T47D (cell line): ENCODE data around the gene NRP1.
A peak's percentile ranks its signal among the peaks of the same experiment; 100 is the strongest.

Experiments
- DNase-seq, 2 experiments: peaks; one replicate each; pipeline versions ENCODE4 v3.0.0 to v3.0.0-alpha.2; 2011 to 2012; ENCODE audit warnings: low read depth in 1 of 2, low spot score in 1 of 2
- JUND ChIP-seq: IDR thresholded peaks from 2 replicates; pipeline ENCODE4 v1.6.1; 2012; ENCODE audit warnings: low read depth
- in situ Hi-C: cut with HindIII; loops from 2 replicates; pipeline ENCODE4 v1.10.0; 2016; ENCODE audit warnings: low sequenced_read_pairs, low pct_unique_long_range_greater_than_20kb

Gene NRP1

GRCh38 chr10:33291053-33291592 is 43.3 kb downstream of the NRP1 start:
- in situ Hi-C loops: no loop called here
- TF ChIP-seq JUND: no peak
- peak in 1 of 2 experiments; percentile 37 for DNase-seq

GRCh38 chr10:33290321-33291052 is 44.0 kb downstream of the NRP1 start:
- no peak for DNase-seq
- no peak for TF ChIP-seq JUND
- in situ Hi-C loops: no loop called here

- in situ Hi-C loops: no loop called here
- DNase-seq: no peak
- TF ChIP-seq JUND: no peak
These were observed 44.7 kb downstream of the NRP1 start for GRCh38 chr10:33289776-33290175.

GRCh38 chr10:33288127-33288526 is 46.3 kb downstream of the NRP1 start:
- no peak for DNase-seq
- in situ Hi-C loops: no loop called here
- no peak for TF ChIP-seq JUND

GRCh38 chr10:33287112-33287511 is 47.4 kb downstream of the NRP1 start:
- in situ Hi-C loops: no loop called here
- no peak for TF ChIP-seq JUND
- no peak for DNase-seq

GRCh38 chr10:33286157-33286934 is 48.1 kb downstream of the NRP1 start:
- in situ Hi-C loops: no loop called here
- TF ChIP-seq JUND: no peak
- DNase-seq: no peak

- no peak for DNase-seq
- TF ChIP-seq JUND: no peak
- in situ Hi-C loops: no loop called here
These were observed 49.5 kb downstream of the NRP1 start for GRCh38 chr10:33284945-33285344.

GRCh38 chr10:33279811-33280602 is 54.5 kb downstream of the NRP1 start:
- no peak for DNase-seq
- in situ Hi-C loops: no loop called here
- no peak for TF ChIP-seq JUND

GRCh38 chr10:33279276-33279675 is 55.2 kb downstream of the NRP1 start:
- no peak for DNase-seq
- in situ Hi-C loops: no loop called here
- TF ChIP-seq JUND: no peak

- no peak for TF ChIP-seq JUND
- in situ Hi-C loops: no loop called here
- no peak for DNase-seq
These were observed 56.3 kb downstream of the NRP1 start for GRCh38 chr10:33278198-33278597.

- DNase-seq: no peak
- in situ Hi-C loops: no loop called here
- TF ChIP-seq JUND: no peak
These were observed 57.3 kb downstream of the NRP1 start for GRCh38 chr10:33277135-33277536.

- no peak for DNase-seq
- no peak for TF ChIP-seq JUND
- in situ Hi-C loops: no loop called here
These were observed 58.1 kb downstream of the NRP1 start for GRCh38 chr10:33276282-33276923.
